HepG2 (cell line): ENCODE results near the gene ECPAS. TPM values are rescaled to one million over a fixed set of nuclear protein-coding genes. Genes with fewer than 3 reads are reported as not detected.

ENCODE experiments used
- ADNP ChIP-seq: sonication (generic); formaldehyde crosslinking; IDR thresholded peaks from 2 replicates; pipeline ENCODE4 v1.4.0; 2020; ENCODE audit warnings: missing genetic modification reagents
- AHR ChIP-seq: IDR thresholded peaks from 2 replicates; pipeline ENCODE4 v1.6.1; 2018; ENCODE audit warnings: missing genetic modification reagents, missing compliant biosample characterization
- ATAD3A ChIP-seq: sonication (generic); formaldehyde crosslinking; IDR thresholded peaks from 2 replicates; pipeline ENCODE4 v1.4.0; 2020; ENCODE audit warnings: missing genetic modification reagents
- KDM2A ChIP-seq: sonication (generic); formaldehyde crosslinking; IDR thresholded peaks from 2 replicates; pipeline ENCODE4 v1.4.0; 2020; ENCODE audit warnings: low read depth, missing genetic modification reagents, borderline replicate concordance
- NR2C2 ChIP-seq: sonication (generic); formaldehyde crosslinking; IDR thresholded peaks from 2 replicates; pipeline ENCODE4 v1.4.0; 2020; ENCODE audit warnings: missing genetic modification reagents, mild to moderate bottlenecking, moderate library complexity, borderline replicate concordance
- PRDM4 ChIP-seq: sonication (generic); formaldehyde crosslinking; IDR thresholded peaks from 2 replicates; pipeline ENCODE4 v1.9.0; 2021; ENCODE audit warnings: missing genetic modification reagents, borderline replicate concordance
- SMYD3 ChIP-seq: sonication (generic); formaldehyde crosslinking; IDR thresholded peaks from 2 replicates; pipeline ENCODE4 v1.8.1; 2023; ENCODE audit warnings: mild to moderate bottlenecking, missing genetic modification reagents
- SP2 ChIP-seq: sonication (generic); formaldehyde crosslinking; IDR thresholded peaks from 2 replicates; pipeline ENCODE4 v1.5.1; 2020; ENCODE audit warnings: mild to moderate bottlenecking, missing genetic modification reagents
- ZBTB49 ChIP-seq: sonication (generic); formaldehyde crosslinking; IDR thresholded peaks from 2 replicates; pipeline ENCODE4 v1.4.0; 2020; ENCODE audit warnings: missing genetic modification reagents, borderline replicate concordance
- ZNF17 ChIP-seq: sonication (generic); formaldehyde crosslinking; IDR thresholded peaks from 2 replicates; pipeline ENCODE4 v1.5.0; 2020; ENCODE audit warnings: mild to moderate bottlenecking, missing genetic modification reagents
- ZNF18 ChIP-seq: sonication (generic); formaldehyde crosslinking; IDR thresholded peaks from 2 replicates; pipeline ENCODE4 v1.8.0; 2022; ENCODE audit warnings: mild to moderate bottlenecking, missing genetic modification reagents; ENCODE audit not compliant: insufficient replicate concordance
- ZNF205 ChIP-seq: IDR thresholded peaks from 2 replicates; pipeline ENCODE4 v1.6.1; 2018; ENCODE audit warnings: missing biosample characterization, missing genetic modification reagents
- ZNF432 ChIP-seq: sonication (generic); formaldehyde crosslinking; IDR thresholded peaks from 2 replicates; pipeline ENCODE4 v1.5.0; 2020; ENCODE audit warnings: missing genetic modification reagents, mild to moderate bottlenecking, borderline replicate concordance
- ZNF512 ChIP-seq: sonication (generic); formaldehyde crosslinking; IDR thresholded peaks from 2 replicates; pipeline ENCODE4 v1.4.0; 2020; ENCODE audit warnings: mild to moderate bottlenecking, missing genetic modification reagents
- ZNF691 ChIP-seq: sonication (generic); formaldehyde crosslinking; IDR thresholded peaks from 2 replicates; pipeline ENCODE4 v1.4.0; 2020; ENCODE audit warnings: missing genetic modification reagents, low read depth, mild to moderate bottlenecking, borderline replicate concordance
- ZNF761 ChIP-seq: sonication (generic); formaldehyde crosslinking; conservative IDR thresholded peaks from 2 replicates; pipeline ENCODE4 v1.4.0; 2020; ENCODE audit warnings: mild to moderate bottlenecking, missing genetic modification reagents
- ZNF772 ChIP-seq: sonication (generic); formaldehyde crosslinking; IDR thresholded peaks from 2 replicates; pipeline ENCODE4 v1.5.0; 2020; ENCODE audit warnings: mild to moderate bottlenecking, missing genetic modification reagents
- polyA plus RNA-seq, 8 experiments: library from polyadenylated mRNA; depleted of rRNA in 3 of 8; stranded (reverse) in 7 of 8; unstranded in 1 of 8; fragments of >200 nt; fragmentation: Illumina TruSeq in 4 of 8; extraction: Trizol in 4 of 8; gene quantifications; 2 replicates each; pipeline versions ENCODE4 v1.2.1 to v1.2.3, GENCODE V29; 2011 to 2016; ENCODE audit warnings: low read depth in 4 of 8, missing spikeins in 1 of 8, mixed read lengths in 1 of 8; ENCODE audit not compliant: insufficient read depth in 1 of 8
- total RNA-seq, 5 experiments: library from RNA; depleted of rRNA; stranded (reverse); fragments of >200 nt; fragmentation: Illumina TruSeq; extraction: Trizol; gene quantifications; 2 replicates each; pipeline ENCODE4 v1.2.3, GENCODE V29; 2016; ENCODE audit warnings: low read depth in 1 of 5

Gene ECPAS
- total and polyA plus RNA-seq, 2 of the 13 experiments (the other 11 are each of a cell fraction or from before 2014, with no cell fraction given) = 35.3 to 58.0 TPM

GRCh38 chr9:111349766-111350165 is 134.4 kb downstream of the ECPAS start (continued):
- TF ChIP-seq ZBTB49 (no peak), SMYD3 (CRISPR knock-in tag) (no peak), SP2 (CRISPR knock-in tag) (no peak), ZNF17 (CRISPR knock-in tag) (no peak), ZNF761 (CRISPR knock-in tag) (no peak), ZNF18 (CRISPR knock-in tag) (no peak), PRDM4 (CRISPR knock-in tag) (no peak), NR2C2 (CRISPR knock-in tag) (peak; percentile 27; the same call in 1 of the 2 replicates), ZNF432 (no peak), ZNF691 (CRISPR knock-in tag) (no peak), ZNF205 (CRISPR knock-in tag) (0 out of 2 replicates have a peak, but pooled peaks have one; percentile 23), ADNP (CRISPR knock-in tag) (no peak), ZNF772 (no peak), AHR (CRISPR knock-in tag) (no peak), ZNF512 (CRISPR knock-in tag) (no peak), KDM2A (CRISPR knock-in tag) (no peak), ATAD3A (CRISPR knock-in tag) (no peak)
